HCT116 (cell line): ENCODE data around the gene CCND2.

Source experiments
- EZH2 ChIP-seq: fragments of 200-600 bp; sonication (generic); IDR thresholded peaks from 2 replicates; pipeline ENCODE4 v1.6.1; 2017; ENCODE audit warnings: antibody characterized with exemption, mixed run types
- POLR2A ChIP-seq: IDR thresholded peaks from 2 replicates; pipeline ENCODE4 v1.7.0; 2011; ENCODE audit warnings: borderline replicate concordance; ENCODE audit not compliant: insufficient read depth, insufficient read length; ENCODE audit errors: extremely low read depth
- POLR2AphosphoS5 ChIP-seq: IDR thresholded peaks from 2 replicates; pipeline ENCODE4 v1.6.1; 2011; ENCODE audit warnings: mild to moderate bottlenecking, low read depth, low read length, moderate library complexity
- RAD21 ChIP-seq: IDR thresholded peaks from 2 replicates; pipeline ENCODE4 v1.6.1; 2012; ENCODE audit warnings: low read depth, mild to moderate bottlenecking
- YY1 ChIP-seq: IDR thresholded peaks from 2 replicates; pipeline ENCODE4 v1.6.1; 2011; ENCODE audit warnings: low read length, low read depth, moderate library complexity, mild to moderate bottlenecking; ENCODE audit not compliant: insufficient replicate concordance; ENCODE audit errors: extremely low read depth
- TF ChIP-seq, protein P1 (sequence below): IDR thresholded peaks from 2 replicates; pipeline ENCODE4 v1.6.1; 2012
- TF ChIP-seq, protein P2 (sequence below), 3 experiments: fragments of 200-600 bp in 1 of 3; sonication (generic) in 1 of 3; IDR thresholded peaks in 2 of 3; conservative IDR thresholded peaks in 1 of 3; 2 replicates each; pipeline ENCODE4 v1.5.1; 2012 to 2017; ENCODE audit warnings: low read depth in 2 of 3, low read length in 2 of 3, antibody characterized with exemption in 1 of 3, borderline replicate concordance in 1 of 3, control low read depth in 1 of 3, mild to moderate bottlenecking in 1 of 3, mixed read lengths in 1 of 3, mixed run types in 1 of 3, moderate library complexity in 1 of 3; ENCODE audit not compliant: insufficient read depth in 1 of 3
- TF ChIP-seq, protein P3 (sequence below): IDR thresholded peaks from 2 replicates; pipeline ENCODE4 v1.6.1; 2012; ENCODE audit warnings: low read depth

DNA sequence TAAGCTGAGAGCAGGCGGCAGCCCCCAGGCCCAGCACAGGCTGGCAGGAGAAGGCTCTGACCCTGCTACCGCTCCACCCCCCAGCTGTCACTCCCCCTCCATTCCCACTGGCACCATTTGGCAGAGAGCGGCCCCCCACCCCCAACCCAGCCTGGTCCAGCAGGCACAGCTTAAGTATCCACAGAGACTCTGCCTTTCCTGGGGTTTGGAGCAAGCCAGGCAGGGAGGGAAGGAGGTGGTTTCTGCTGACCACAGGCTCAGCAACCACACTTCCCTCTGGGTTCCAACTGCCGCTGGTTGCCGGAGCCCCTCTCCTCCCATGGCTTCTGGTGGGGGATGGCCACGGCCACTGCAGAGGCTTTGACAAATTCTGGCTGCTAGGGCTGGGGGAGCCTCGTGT, 30.5 kb upstream of the CCND2 start:
- TF ChIP-seq, protein P1, sequence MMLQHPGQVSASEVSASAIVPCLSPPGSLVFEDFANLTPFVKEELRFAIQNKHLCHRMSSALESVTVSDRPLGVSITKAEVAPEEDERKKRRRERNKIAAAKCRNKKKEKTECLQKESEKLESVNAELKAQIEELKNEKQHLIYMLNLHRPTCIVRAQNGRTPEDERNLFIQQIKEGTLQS: no peak
- TF ChIP-seq, protein P2, sequence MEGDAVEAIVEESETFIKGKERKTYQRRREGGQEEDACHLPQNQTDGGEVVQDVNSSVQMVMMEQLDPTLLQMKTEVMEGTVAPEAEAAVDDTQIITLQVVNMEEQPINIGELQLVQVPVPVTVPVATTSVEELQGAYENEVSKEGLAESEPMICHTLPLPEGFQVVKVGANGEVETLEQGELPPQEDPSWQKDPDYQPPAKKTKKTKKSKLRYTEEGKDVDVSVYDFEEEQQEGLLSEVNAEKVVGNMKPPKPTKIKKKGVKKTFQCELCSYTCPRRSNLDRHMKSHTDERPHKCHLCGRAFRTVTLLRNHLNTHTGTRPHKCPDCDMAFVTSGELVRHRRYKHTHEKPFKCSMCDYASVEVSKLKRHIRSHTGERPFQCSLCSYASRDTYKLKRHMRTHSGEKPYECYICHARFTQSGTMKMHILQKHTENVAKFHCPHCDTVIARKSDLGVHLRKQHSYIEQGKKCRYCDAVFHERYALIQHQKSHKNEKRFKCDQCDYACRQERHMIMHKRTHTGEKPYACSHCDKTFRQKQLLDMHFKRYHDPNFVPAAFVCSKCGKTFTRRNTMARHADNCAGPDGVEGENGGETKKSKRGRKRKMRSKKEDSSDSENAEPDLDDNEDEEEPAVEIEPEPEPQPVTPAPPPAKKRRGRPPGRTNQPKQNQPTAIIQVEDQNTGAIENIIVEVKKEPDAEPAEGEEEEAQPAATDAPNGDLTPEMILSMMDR (IDR thresholded peaks at IDR 0.05 in 2 of 3, conservative IDR thresholded peaks at IDR 0.05 in 1 of 3; ENCODE audit: borderline replicate concordance in 1 of 3, insufficient read depth in 1 of 3, low read depth in 2 of 3, low read length in 2 of 3): no peak
- TF ChIP-seq RAD21: no peak
- no peak for TF ChIP-seq POLR2A
- no peak for TF ChIP-seq POLR2AphosphoS5
- TF ChIP-seq EZH2: no peak
- TF ChIP-seq, protein P3, sequence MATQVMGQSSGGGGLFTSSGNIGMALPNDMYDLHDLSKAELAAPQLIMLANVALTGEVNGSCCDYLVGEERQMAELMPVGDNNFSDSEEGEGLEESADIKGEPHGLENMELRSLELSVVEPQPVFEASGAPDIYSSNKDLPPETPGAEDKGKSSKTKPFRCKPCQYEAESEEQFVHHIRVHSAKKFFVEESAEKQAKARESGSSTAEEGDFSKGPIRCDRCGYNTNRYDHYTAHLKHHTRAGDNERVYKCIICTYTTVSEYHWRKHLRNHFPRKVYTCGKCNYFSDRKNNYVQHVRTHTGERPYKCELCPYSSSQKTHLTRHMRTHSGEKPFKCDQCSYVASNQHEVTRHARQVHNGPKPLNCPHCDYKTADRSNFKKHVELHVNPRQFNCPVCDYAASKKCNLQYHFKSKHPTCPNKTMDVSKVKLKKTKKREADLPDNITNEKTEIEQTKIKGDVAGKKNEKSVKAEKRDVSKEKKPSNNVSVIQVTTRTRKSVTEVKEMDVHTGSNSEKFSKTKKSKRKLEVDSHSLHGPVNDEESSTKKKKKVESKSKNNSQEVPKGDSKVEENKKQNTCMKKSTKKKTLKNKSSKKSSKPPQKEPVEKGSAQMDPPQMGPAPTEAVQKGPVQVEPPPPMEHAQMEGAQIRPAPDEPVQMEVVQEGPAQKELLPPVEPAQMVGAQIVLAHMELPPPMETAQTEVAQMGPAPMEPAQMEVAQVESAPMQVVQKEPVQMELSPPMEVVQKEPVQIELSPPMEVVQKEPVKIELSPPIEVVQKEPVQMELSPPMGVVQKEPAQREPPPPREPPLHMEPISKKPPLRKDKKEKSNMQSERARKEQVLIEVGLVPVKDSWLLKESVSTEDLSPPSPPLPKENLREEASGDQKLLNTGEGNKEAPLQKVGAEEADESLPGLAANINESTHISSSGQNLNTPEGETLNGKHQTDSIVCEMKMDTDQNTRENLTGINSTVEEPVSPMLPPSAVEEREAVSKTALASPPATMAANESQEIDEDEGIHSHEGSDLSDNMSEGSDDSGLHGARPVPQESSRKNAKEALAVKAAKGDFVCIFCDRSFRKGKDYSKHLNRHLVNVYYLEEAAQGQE: no peak
- no peak for TF ChIP-seq YY1
